Bone marrow (tissue), 2 donors: ENCODE data around the gene ANTXRL.
"Not testable (repeated sequence)": the region's sequence is repeated elsewhere in the genome, so short reads cannot be mapped to it uniquely, and the experiment has no call there.

Experiments
- DNase-seq, 2 donors: peaks; one replicate each; lab custom pipeline; 2025; lab: John Stamatoyannopoulos, UW

ANTXRL gene

DNA sequence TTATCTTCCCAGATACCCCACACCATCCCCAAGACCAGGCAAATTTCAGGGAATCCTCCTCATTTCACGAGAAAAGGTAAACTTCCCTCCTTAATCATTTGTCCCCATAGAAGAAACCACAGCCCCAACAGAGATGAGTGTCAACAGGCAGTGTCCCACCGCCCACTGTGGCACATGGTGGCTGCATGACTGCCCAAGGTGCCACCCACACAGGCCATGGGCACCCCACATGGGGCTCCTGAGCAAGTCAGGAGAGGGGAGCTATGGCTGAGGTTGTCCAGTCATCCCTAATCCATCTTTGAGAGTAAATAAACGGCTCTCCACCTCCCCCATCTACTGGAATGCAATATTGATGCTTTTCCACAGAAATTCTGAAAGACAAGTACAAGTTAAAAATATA, 44.1 kb downstream of the ANTXRL start:
- no peak for DNase-seq

DNA sequence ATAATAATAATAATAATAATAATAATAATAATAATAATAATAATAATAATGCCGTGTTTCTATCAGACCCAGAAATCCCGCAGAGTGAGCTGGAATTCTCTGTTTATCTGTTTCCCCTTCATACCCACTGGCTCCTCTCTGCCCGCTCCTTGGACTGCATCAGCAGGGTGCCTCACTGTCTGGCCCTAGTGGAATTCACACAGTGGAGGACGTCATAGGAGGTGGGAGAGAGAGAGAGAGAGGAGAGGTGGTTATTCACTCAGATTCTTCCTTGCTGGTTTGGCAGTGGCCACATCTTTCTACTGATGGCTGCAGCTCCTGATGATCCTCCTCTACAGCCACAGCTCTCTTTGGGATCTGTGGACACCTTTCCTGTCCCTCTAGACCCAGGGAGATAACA, 78.7 kb downstream of the ANTXRL start:
- not testable (repeated sequence) for DNase-seq

DNA sequence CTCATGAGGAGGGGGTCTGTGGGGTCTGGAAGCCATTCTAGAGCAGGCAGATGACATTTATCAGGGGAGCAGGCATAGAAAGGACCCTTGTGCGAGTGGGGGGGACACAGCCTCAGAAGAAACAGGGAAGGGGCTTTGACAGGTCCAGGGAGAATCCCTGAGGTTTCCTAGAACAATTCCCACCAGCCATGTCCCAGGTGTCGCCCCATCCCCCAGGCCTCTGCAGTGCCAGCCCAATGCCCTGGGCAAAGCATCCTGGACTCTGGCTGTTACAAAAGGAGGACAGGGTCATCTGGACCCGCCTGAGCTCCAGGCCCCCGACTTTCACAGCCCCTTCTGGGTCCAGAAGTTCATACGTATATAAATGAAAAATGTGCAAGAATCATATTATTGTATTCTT, 80.4 kb downstream of the ANTXRL start:
- not testable (repeated sequence) for DNase-seq

DNA sequence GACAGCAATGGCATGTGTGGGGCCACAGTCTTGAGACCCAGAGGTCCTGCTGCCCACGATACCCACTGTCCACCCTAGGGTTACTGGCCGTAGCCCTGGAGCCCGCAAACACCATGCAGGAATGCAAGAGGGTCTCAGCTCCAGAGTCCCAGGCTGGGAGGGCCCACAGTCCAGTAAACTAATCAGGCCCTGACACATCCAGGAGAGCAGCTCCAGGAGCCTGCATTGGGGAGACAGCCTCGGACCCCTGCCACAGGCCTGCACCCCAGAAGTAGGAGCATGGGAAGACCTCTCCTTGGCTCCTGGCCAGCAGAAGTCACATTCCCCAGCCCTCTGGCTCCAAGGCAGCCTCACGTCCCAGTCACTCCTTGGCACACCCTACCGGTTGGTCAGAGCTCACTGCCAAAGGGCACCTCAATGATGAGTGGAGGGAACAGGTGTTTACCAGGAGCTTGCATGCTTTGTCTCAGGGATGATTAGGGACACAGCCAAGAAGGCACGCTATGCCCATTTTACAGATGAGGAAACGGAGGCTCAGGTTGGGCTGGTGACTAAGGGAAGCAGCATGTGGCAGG, 81.0 kb downstream of the ANTXRL start:
- DNase-seq: not testable (repeated sequence)

DNA sequence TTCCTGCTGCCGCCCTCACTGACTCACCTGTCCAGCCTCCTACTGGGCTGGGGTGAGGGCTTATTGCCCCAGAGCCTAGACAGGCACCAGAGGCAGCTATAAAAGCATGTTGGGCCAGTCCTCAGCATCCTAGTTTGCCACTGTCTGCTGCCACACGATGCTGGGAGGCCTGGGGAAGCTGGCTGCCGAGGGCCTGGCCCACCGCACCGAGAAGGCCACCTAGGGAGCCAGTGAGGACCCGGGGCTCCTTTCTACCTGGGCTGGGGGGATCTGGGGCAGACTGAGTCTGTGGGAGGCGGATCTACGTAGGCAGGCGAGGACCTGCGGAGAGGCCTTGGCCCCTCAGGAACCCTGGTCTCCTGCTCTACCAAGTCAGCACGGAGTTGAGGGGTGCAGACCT, 82.2 kb downstream of the ANTXRL start:
- DNase-seq: not testable (repeated sequence)

DNA sequence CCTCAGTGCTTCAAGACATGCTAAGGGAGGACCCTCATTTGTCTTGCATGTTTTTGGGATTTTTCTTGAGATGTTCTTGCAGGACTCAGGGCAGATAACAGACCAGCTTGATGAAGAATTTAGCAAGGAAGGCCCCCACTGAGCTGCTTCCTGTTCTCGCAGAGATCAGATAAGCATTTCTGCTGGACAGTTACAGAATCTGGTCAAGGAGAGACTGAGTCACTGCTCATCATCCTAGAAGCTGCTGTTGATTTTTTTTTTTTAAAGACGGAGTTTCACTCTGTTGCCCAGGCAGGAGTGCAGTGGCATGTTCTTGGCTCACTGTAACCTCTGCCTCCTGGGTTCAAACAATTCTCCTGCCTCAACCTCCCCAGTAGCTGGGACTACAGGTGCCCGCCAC, 87.6 kb downstream of the ANTXRL start:
- DNase-seq: not testable (repeated sequence)

DNA sequence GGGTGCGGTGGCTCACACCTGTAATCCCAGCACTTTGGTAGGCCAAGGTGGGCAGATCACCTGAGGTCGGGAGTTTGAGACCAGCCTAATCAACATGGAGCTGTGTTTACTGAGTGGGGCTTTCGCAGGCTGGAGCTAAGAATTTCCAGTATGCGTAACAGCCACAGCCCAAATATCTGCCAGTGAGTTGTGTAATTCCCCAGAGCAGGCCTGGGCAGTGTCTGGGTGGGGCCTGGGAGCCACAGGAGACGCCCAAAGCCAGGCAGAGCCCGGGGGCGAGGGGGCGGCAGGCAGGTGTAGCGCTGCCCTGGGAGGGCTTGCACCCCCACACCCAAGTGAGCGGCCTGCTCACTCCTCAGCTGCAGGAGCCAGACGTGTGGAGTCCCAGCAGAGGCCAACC, 88.6 kb downstream of the ANTXRL start, which contains the start of gene ANXA8L1:
TSS of gene ANXA8L1 (plus strand) at position 371 of the 400 bp plus-strand sequence. CDS start 76 bp downstream, outside the sequence.
- DNase-seq: not testable (repeated sequence)

DNA sequence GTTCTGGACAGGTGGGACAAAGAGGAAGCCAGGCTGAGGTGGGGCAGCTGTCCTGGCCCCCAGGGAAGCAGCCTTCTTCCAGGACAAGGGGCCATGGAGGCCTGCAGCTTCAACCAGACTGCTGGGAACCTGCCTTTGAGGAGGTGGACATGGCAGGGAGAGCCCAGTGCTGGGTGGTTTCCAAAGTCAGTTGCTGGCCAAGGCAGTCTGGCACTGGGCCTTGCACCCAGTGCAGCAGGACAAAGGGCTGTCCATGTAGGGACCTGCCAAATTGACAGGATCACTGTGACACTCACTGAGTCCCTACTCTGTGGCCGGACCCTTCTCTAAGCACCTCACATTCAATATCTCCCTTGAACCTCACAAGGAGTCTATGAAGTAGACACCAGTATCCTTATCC, 90.2 kb downstream of the ANTXRL start:
- DNase-seq: not testable (repeated sequence)

DNA sequence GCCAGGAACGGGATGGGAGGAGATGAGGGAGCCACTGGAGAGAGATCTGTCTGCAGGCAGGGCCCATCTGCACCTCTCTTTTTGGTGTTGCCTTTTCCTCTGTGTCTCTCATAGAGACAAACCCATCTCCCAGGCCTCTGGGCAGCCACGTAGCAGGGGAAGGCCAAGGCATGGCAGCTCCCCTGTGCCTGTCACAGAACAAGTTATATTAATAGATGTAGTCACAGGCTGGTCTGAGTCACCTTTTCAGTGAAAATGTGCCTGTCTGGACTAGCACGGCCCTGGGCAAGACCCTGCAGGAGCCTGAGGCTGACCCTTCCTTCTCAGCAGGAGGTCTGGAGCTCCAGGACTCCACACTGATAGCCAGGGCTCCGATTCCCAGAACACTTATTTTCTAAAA, 90.9 kb downstream of the ANTXRL start:
- DNase-seq: not testable (repeated sequence)

DNA sequence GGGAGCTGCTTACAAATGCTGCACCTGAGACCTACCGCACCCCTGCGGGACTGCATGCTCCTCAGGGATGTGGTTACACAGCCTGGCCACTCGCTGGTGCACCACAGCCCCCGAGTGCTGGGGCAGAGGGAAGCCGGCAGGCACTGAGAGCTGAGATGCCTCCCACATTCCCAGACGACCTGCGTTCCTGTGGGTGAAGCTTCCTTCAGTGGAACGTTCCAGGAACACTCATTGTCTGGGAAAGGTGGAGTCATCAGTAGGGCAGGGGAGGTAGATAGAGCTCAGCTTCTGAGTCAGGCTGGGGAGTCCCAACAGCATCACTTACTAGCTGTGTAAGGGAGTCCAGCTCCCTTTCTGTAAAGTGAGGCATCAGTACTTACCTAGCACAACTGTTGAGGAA, 91.3 kb downstream of the ANTXRL start:
- DNase-seq: not testable (repeated sequence)

DNA sequence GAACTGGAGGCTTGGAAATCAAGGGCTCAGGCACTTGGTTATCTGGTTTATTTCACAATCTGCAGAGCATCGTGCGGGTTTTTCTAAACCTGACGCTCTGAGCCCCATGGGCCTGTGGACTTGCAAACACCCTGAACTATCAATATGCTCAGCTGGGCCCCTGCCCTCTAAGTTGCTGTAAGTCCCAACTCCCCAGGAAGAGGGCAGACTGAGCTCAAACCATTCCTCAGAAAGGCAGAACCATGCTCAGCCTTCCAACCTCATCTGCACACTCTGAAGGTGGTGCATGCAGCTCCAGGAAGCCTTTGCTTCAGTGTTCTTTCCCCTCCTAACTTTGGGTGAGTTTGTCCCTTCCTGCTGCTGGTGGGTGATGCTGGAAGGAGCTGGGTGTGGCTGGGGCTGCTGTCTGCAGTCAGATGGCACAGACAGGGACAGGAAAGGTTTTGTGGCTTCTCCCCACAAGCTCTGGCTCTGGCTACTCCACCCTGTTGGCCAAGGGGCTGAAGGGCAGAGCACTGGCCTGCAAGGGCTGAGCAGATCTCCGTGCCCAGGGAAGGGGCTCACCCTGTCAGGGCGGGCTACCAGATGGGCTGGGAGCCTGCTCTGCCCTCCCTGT, 92.5 kb downstream of the ANTXRL start:
- not testable (repeated sequence) for DNase-seq
